GM12878 (cell line): ENCODE data around the gene VPREB1. TPM values are rescaled to one million over a fixed set of nuclear protein-coding genes. Genes with fewer than 3 reads are reported as not detected.
"Not testable (repeated sequence)": the region's sequence is repeated elsewhere in the genome, so short reads cannot be mapped to it uniquely, and the experiment has no call there.

Experiments
- ATAC-seq: fragments of 200-7000 bp; cut with Tn5 transposase; 3 replicates; pipeline ENCODE4 v1.9.1; 2020; ENCODE audit warnings: mild to moderate bottlenecking, moderate library complexity
- BruUV-seq: library from RNA; stranded (reverse); fragments of 400-500 nt; replicated peaks from 2 replicates; lab custom pipeline; 2021; lab: Mats Ljungman, UMichigan
- CTCF ChIA-PET: fragments of 300-600 bp; sonication (Branson Sonifier 250); formaldehyde crosslinking; extraction: SDS; loops from one replicate; lab custom pipeline; 2021; ENCODE audit warnings: inconsistent platforms; lab: Yijun Ruan, JAX
- POLR2A ChIA-PET: fragments of 350-600 bp; formaldehyde crosslinking; extraction: SDS; loops from one replicate; lab custom pipeline; 2021; ENCODE audit warnings: inconsistent platforms; lab: Charles Lee
- RAD21 ChIA-PET: fragments of 300-600 bp; sonication (Branson Sonifier 250); formaldehyde crosslinking; loops from one replicate; lab custom pipeline; 2023; ENCODE audit warnings: antibody characterized with exemption; ENCODE audit not compliant: unreplicated experiment; lab: Charles Lee
- SMC1A ChIA-PET: fragments of 300-600 bp; sonication (Branson Sonifier 250); formaldehyde crosslinking; loops from one replicate; lab custom pipeline; 2023; ENCODE audit not compliant: unreplicated experiment, uncharacterized antibody; lab: Charles Lee
- DNase-seq: peaks from one replicate; pipeline ENCODE4 v3.0.0-alpha.2; 2011; ENCODE audit warnings: low read depth, low spot score
- FAIRE-seq: peaks from 3 replicates; lab custom pipeline; 2011; peaks lifted over from hg19 to GRCh38; lab: Jason Lieb, UNC
- H2AFZ ChIP-seq: 2 replicates; pipeline ENCODE4 v1.6.0; 2011; ENCODE audit warnings: low read depth, low read length, control low read depth; ENCODE audit not compliant: control insufficient read depth
- H3K27ac ChIP-seq: 2 replicates; pipeline ENCODE4 v1.5.1; 2011; ENCODE audit warnings: control low read depth; ENCODE audit not compliant: control insufficient read depth, insufficient read depth
- H3K27me3 ChIP-seq, 2 experiments: replicated peaks in 1 of 2; 2 replicates each; pipeline versions ENCODE4 v1.6.0 to v1.6.1; 2011; ENCODE audit warnings: low read length in 1 of 2; ENCODE audit not compliant: control insufficient read depth in 2 of 2, insufficient read depth in 2 of 2
- H3K36me3 ChIP-seq, 2 experiments: 2 replicates each; pipeline ENCODE4 v1.5.1; 2011; ENCODE audit warnings: low read length in 1 of 2; ENCODE audit not compliant: control insufficient read depth in 2 of 2, insufficient read depth in 2 of 2
- H3K4me1 ChIP-seq: 2 replicates; pipeline ENCODE4 v1.6.1; 2011; ENCODE audit warnings: mild to moderate bottlenecking, low read length, moderate library complexity, mixed read lengths; ENCODE audit not compliant: control insufficient read depth, insufficient read depth
- H3K4me2 ChIP-seq: 2 replicates; pipeline ENCODE4 v1.6.0; 2011; ENCODE audit warnings: control low read depth; ENCODE audit not compliant: control insufficient read depth, insufficient read depth
- H3K4me3 ChIP-seq: fragments of 200-600 bp; sonication (generic); 2 replicates; pipeline ENCODE4 v1.5.1; 2016
- H3K79me2 ChIP-seq: 2 replicates; pipeline ENCODE4 v1.6.0; 2011; ENCODE audit warnings: low read length; ENCODE audit not compliant: control insufficient read depth, insufficient read depth
- H3K9ac ChIP-seq: 2 replicates; pipeline ENCODE4 v1.8.0; 2011; ENCODE audit warnings: low read length, control low read depth, mixed read lengths; ENCODE audit not compliant: control insufficient read depth, insufficient read depth
- H3K9me3 ChIP-seq: replicated peaks from 3 replicates; pipeline ENCODE4 v1.5.1; 2011; ENCODE audit warnings: mild to moderate bottlenecking, low read length; ENCODE audit not compliant: control insufficient read depth, insufficient read depth
- H4K20me1 ChIP-seq: 2 replicates; pipeline ENCODE4 v1.6.0; 2011; ENCODE audit not compliant: control insufficient read depth, insufficient read depth
- WGBS: methylation state at CpG from one replicate; pipeline ENCODE4 v1.1.6; 2016; ENCODE audit warnings: low lambda C conversion rate; ENCODE audit not compliant: insufficient replicate concordance, insufficient coverage; ENCODE audit errors: missing lambda C conversion rate; 5-methylcytosine and 5-hydroxymethylcytosine counted together
- in situ Hi-C: fragments of 300-500 bp; cut with MboI; formaldehyde crosslinking; loops from 9 replicates; pipeline ENCODE4 v1.14.3; 2018; ENCODE audit warnings: mixed read lengths
- intact Hi-C: fragments of 100-400 bp; cut with micrococcal nuclease; formaldehyde crosslinking; loops from one replicate; pipeline ENCODE4 v1.14.2; 2022; ENCODE audit not compliant: unreplicated experiment
- polyA plus RNA-seq, 11 experiments: library from polyadenylated mRNA; depleted of rRNA in 4 of 11; unstranded in 6 of 11; stranded (reverse) in 5 of 11; fragments of >200 nt; fragmentation: Nextera tagmentation in 4 of 11; fragmentation: Illumina TruSeq in 1 of 11; extraction: Ambion mirVana in 4 of 11; extraction: Trizol in 1 of 11; gene quantifications; 1 replicate in 1 of 11; 2 replicates in 10 of 11; pipeline versions ENCODE4 v1.2.1 to v1.2.3, GENCODE V29; 2011 to 2016; ENCODE audit warnings: inconsistent platforms in 2 of 11, missing spikeins in 2 of 11, low read depth in 1 of 11
- total RNA-seq, 4 experiments: library from RNA; depleted of rRNA in 3 of 4; stranded (reverse); fragments of >200 nt in 3 of 4; fragmentation: Illumina TruSeq in 1 of 4; extraction: Trizol in 1 of 4; gene quantifications; 2 replicates each; pipeline versions ENCODE4 v1.2.1 to v1.2.3, GENCODE V29; 2013 to 2021

VPREB1 gene
- total and polyA plus RNA-seq, 10 of the 15 experiments (the other 5 are each of a cell fraction or from before 2014, with no cell fraction given), result not detected

DNA sequence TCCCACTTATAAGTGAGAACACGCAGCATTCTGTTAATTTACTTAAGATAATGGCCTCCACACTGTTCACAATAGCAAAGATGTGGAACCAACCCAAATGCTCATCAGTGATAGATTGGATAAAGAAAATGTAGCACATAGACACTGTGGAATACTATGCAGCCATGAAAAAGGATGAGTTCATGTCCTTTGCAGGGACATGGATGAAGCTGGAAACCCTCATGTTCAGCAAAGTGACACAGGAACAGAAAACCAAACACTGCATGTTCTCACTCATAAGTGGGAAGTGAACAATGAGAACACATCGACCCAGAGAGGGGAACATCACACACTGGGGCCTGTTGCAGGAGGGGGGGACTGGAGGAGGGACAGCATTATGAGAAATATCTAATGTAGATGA lies 15.6 kb downstream of the VPREB1 start:
- H3K9ac ChIP-seq, FAIRE-seq, in situ Hi-C loops, H3K27me3 ChIP-seq, H4K20me1 ChIP-seq, RAD21 ChIA-PET, H2AFZ ChIP-seq, H3K27ac ChIP-seq, BruUV-seq, CTCF ChIA-PET, ATAC-seq, DNase-seq, H3K4me3 ChIP-seq, POLR2A ChIA-PET, intact Hi-C loops, H3K4me2 ChIP-seq, H3K79me2 ChIP-seq, SMC1A ChIA-PET, H3K4me1 ChIP-seq, H3K36me3 ChIP-seq, H3K9me3 ChIP-seq: not testable (repeated sequence)
- 100% methylated on average over 2 of the region's 2 CpGs for WGBS

DNA sequence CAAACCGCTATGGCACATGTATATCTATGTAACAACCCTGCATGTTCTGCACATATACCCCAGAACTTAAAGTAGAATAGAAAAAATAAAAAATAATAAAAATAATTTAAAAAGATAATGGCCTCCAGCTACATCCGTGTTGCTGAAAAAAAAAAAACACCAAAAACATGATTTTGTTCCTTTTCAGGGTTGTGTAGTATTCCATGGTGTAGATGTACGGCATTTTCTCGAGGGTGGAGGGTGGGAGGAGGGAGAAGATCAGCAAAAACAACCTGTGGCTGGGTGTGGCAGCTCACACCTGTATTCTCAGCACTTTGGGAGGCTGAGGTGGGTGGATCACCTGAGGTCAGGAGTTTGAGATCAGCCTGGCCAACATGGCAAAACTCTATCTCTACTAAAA lies 16.0 kb downstream of the VPREB1 start:
- ATAC-seq, RAD21 ChIA-PET: not testable (repeated sequence)
- 85% methylated on average over 4 of the region's 4 CpGs for WGBS

DNA sequence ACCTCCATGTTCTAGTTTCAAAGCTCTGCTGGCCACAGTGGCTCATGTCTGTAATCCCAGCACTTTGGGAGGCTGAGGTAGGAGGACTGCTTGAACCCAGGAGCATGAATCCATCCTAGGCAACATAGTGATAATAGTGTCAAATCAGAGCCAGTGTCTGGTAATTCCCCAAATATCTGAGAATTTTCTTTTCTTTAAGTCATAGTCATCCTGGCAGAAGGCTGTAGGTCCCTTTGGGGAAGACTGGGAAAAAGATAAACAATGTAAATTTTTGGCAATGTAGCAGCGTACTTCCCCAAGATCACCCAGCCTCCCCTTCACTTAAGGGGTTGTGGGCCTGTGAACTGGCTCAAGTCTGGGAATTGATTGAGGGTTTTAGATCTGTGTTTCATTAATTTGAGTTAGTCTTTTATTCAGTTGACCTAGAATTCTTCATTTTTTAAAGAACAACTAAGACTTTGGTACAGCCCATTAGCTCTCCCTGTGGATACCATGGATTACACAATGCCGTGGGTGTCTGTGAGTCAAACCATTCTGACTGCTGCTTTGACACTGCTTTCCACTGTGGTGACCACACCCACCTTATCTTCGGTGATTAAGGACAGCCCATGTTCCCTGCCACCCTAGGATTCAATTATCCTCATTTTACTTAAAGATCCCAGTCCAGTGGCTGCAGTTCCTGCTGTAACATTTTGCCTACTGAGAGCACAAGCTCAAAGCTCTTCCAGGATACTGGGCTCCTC lies 17.9 kb downstream of the VPREB1 start:
- H3K27me3 ChIP-seq, DNase-seq, in situ Hi-C loops, BruUV-seq, H3K27ac ChIP-seq, H2AFZ ChIP-seq, H3K9me3 ChIP-seq, H3K4me2 ChIP-seq, ATAC-seq, H3K36me3 ChIP-seq, H3K4me3 ChIP-seq, H3K79me2 ChIP-seq, H4K20me1 ChIP-seq, H3K9ac ChIP-seq, FAIRE-seq, SMC1A ChIA-PET, RAD21 ChIA-PET, CTCF ChIA-PET, H3K4me1 ChIP-seq, POLR2A ChIA-PET, intact Hi-C loops: not testable (repeated sequence)
- WGBS, result 72% methylated on average over 3 of the region's 3 CpGs

More for the DNA sequence above, 16.0 kb downstream of the VPREB1 start:
- intact Hi-C loops, H3K36me3 ChIP-seq, H3K4me1 ChIP-seq, H3K9me3 ChIP-seq, H3K79me2 ChIP-seq, H3K9ac ChIP-seq, H2AFZ ChIP-seq, CTCF ChIA-PET, DNase-seq, H3K4me2 ChIP-seq, FAIRE-seq, H3K4me3 ChIP-seq, in situ Hi-C loops, SMC1A ChIA-PET, H3K27ac ChIP-seq, H4K20me1 ChIP-seq, POLR2A ChIA-PET, H3K27me3 ChIP-seq, BruUV-seq: not testable (repeated sequence)

DNA sequence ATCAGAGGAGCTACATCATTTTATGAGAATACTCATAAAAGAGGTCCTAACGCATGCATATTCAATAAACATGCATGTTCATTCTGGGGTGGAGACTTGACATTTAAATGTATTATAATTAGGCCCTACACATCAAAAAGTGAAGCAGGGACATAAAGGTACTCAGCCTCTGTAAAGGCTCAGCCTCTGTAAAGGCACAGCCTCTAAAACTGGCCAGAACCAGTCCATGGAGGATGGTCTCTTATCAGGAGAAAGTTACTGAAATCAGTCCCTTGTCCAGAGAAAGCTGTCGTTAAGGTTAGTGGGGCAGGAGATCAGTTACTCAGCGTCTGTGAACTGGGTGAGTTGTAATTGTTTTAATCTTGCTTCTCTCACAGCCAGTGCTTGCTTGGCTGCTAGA lies 19.2 kb downstream of the VPREB1 start:
- H2AFZ ChIP-seq, H3K27ac ChIP-seq, H3K79me2 ChIP-seq, SMC1A ChIA-PET, ATAC-seq, POLR2A ChIA-PET, DNase-seq, CTCF ChIA-PET, intact Hi-C loops, BruUV-seq, H3K9me3 ChIP-seq, H3K4me2 ChIP-seq, H3K36me3 ChIP-seq, H3K4me1 ChIP-seq, FAIRE-seq, H3K27me3 ChIP-seq, H4K20me1 ChIP-seq, H3K4me3 ChIP-seq, in situ Hi-C loops, H3K9ac ChIP-seq, RAD21 ChIA-PET: not testable (repeated sequence)
- 81% methylated on average over 3 of the region's 3 CpGs for WGBS
